NCI-H2107 treated with DMSO at 0.1 percent for 48 hours (cell line): ENCODE results near the gene SULT1C2.

Experiments used
- DNase-seq: peaks from one replicate; lab custom pipeline; 2025; ENCODE audit not compliant: unreplicated experiment; lab: John Stamatoyannopoulos, UW

The SULT1C2 gene

DNA sequence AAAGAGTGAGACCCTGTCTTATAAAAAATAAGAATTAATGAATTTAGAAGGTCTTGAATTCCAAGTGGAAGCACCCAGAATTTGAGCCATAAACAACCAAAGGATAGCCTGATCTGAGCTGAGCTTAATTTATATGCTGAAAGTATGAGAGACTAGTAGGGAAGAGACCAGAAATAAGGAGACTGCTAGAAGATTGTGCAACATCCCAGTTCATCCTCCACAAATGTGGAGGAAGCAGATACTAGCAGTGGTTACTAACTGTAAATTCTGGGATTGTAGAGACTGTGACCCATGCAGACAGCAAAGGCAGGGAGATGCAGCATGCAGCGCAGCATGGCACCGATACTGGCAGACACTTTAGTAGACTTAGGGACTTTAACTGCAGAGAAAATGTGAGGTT lies 1.5 kb upstream of the SULT1C2 start:
- no peak for DNase-seq

DNA sequence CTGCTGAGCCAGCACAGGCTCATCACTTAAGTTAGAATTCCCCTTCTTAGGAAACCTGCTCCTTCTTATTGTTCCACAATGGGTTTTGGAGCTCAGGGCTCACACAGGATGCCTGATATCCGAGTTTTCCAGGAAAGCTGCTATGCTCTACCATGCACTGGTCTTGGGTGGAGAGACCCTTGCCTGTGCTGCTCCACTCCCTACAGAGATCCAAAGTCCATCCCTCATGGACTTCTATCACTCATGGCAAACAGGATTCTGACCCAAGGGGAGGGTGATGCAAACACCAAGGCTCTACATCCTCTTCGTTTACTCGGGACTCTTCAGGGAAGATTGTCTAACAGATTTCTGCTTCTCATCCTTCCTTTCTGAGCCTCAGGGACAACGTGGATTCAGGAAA lies 5.2 kb downstream of the SULT1C2 start:
- DNase-seq: no peak

- DNase-seq: no peak
Measured at GRCh38 chr2:108297436-108298141, 8.9 kb downstream of the SULT1C2 start.

GRCh38 chr2:108301558-108301957 lies 12.9 kb downstream of the SULT1C2 start:
- DNase-seq: no peak

GRCh38 chr2:108304975-108305374 lies 16.3 kb downstream of the SULT1C2 start:
- DNase-seq: no peak

- DNase-seq: no peak
Measured at GRCh38 chr2:108305901-108306300, 17.2 kb downstream of the SULT1C2 start.

DNA sequence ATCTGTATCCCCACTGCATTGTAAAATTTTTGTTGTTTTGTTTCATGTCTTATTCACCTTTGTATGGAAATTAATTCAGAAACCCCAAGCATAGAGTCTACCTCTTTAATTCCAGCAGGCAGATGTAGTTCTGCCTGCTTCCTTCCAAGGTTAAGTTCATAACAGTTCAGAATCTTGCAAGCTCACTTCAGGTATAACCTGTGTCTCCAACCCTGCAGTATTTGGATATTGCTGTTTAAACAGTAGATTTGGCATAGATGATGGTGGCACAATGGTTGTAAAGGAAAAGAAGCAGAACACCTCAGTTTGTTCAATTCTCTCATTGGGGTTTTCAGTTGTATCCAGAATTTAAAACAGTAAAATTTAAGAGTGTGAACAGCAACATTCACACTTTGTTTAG lies 21.2 kb downstream of the SULT1C2 start:
- DNase-seq: no peak

- no peak for DNase-seq
Measured at GRCh38 chr2:108314586-108315296, 26.0 kb downstream of the SULT1C2 start.

DNA sequence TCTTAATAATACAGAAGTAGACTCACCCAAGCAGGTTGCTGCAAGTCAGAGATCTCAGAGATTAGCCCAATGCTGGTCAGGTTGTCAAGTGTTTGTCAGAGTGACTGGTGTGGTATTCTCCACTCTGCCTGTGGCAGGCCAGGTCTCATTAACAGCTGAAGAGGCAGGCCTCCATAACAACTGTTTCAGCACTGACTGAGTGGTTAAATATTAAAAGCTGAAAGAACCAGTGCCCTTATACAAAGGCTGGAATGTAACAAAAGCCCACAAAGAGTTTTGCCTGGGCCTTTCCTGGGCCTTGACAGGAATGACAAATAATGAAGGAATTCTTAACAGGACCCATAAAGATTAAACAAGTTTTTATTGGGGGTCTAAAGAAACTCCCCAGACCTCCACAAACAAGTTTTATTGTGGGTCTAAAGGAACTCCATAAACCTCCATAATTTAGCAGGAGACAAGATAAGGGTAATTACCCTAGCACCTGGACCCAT lies 26.8 kb downstream of the SULT1C2 start:
- DNase-seq: no peak

DNA sequence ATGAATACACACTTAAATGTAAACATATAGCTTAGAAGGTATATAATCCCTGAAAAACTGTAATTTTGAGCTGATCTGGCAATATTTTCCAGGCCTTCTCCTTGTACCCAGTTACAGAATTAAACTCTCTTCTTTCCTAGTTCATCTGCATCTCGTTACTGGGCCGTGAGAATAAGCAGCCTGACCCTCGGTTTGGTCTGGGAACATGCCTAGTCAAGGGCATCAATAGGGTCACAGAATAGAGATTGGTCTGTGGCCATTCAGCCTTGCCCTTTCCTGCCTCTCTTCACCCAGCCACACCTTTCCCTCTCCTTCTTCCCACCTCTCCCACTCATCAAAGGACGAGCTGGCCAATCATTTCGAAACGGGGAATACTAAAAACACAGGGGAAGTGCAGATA lies 27.3 kb downstream of the SULT1C2 start:
- DNase-seq: no peak

- no peak for DNase-seq
Measured at GRCh38 chr2:108316461-108317258, 28.0 kb downstream of the SULT1C2 start.

DNA sequence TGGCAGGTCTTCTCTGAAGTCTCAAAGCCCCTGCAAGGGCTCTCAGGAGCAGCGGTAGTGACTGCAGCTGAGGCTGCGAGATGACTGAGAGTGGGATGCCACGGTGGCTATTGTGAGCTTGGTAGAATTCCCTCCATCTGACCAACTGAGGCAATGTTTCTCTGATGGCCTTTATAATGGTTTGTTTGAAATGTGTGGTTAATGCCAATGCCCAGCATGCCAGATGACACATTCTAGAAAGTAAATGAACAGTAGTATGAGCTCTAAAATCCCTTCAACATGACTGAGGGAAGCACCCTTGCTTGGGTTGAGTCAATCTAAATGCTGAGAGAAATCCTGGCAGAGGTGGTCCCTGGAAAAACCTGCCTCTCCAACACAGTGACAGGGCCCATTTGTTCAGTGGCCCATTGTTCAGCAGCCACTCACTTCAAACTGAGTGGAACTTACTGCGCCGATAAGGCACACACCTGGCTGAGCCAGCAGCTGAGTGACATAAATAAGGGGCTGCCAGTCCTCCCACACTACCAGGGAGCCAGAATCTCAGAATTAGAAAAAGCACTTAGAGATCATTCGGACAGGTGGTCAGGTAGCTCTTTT lies 31.7 kb downstream of the SULT1C2 start:
- peak; percentile 5 for DNase-seq

DNA sequence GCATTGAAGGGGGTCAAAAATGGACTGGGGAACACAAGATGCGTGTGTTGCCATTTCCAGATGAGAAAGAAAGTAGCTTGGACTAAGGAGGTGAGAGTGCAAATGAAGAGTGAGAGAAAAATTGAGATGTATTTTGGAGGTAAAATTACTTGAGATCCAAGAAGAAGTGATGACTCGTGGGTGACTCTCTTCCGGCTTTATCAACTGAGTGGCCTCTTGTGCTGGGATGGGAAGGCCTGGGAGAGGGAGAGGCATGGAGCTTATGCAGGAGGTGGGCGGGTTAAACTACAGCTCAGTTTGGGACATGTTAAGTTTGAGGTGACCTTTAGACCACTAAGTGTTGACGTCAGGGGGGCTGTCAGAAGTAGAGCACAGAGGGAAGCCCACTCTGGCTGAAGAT lies 34.9 kb downstream of the SULT1C2 start:
- no peak for DNase-seq

GRCh38 chr2:108324531-108325255 lies 36.0 kb downstream of the SULT1C2 start:
- DNase-seq: no peak

GRCh38 chr2:108325756-108326155 lies 37.1 kb downstream of the SULT1C2 start:
- no peak for DNase-seq

DNA sequence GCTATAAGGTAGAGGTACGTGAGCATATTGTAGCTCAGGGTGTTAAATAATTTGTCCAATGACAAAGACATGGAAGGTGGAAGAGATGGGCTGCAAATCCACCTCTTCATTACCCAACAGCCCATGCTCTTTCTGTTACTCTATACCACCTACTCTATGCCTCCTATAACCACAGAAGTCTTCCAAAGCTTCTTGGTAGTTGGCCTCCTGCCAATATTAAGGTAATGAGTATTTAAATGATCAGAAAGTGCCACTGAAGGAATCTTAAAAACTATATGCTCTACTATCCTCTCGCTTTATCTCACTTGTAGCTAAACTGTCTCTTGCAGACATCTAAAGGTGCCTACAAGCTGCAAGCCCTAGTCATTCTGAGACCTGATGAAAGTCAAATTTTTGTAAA lies 41.1 kb downstream of the SULT1C2 start:
- no peak for DNase-seq

DNA sequence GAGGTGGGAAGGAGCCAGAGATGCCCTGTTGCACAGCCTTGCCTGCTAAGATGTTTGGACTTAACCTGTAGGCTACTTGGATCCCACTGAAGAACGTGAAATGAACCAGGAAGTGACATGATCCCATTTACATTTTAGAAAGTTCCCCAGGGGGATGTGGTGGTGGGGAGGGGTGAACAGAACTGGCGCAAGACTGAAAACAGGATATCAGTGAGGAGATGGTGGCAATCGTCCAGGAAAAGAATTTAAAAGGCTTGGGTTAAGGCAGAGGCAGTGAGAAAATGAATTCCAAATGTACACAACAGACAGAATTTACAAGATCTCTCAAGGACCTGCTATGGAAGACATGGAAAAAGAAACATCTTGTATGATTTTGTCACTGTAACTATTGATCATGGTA lies 42.3 kb downstream of the SULT1C2 start:
- no peak for DNase-seq

DNA sequence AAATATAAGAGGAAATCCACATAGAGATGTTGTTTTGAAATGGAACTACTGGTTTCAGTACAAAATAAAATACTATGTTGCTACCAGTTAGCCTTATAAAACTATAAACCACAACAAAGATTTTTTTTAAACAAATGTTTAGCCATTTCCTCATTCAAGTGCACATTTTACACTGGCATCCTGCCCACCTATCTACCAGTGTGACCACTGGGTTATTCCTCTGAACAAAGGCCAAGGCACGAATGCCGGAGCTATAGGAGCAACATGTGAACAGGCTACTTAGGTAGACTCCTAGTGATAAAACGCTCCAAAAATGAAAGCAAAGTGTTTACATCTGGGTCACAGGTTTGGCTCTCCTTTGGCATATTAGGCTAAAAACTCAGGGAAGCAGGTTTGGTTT lies 57.3 kb downstream of the SULT1C2 start:
- DNase-seq: no peak

- no peak for DNase-seq
Measured at GRCh38 chr2:108346827-108347226, 58.1 kb downstream of the SULT1C2 start.

DNA sequence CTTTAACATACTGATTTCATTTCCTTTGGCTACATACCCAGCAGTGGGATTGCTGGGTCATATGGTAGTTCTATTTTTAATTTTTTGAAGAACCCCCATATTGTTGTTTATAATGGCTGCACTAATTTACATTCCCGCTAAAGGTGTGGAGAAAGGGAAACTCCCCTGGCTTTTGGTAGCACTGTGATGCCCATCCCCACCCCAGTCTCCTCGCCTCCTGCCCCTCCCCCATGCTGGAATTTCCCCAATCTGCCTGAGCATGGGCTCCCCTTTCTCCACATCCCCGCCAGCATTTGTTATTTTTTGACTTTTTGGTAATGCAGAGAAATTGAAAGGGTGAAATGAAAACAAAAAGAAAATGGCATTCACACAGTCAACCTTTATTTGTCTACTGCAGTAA lies 59.1 kb downstream of the SULT1C2 start:
- no peak for DNase-seq
